Peyer's patch (tissue), 4 donors: ENCODE measurements around the gene GOT1. TPM values are rescaled to one million over a fixed set of nuclear protein-coding genes. Genes with fewer than 3 reads are reported as not detected.
A peak's percentile ranks its signal among the peaks of the same experiment; 100 is the strongest.

Experiments
- DNase-seq, 3 donors: peaks; one replicate each; pipeline ENCODE4 v3.0.0-alpha.2; 2017 to 2019
- H3K27ac ChIP-seq, 4 donors: fragments of 200-600 bp; sonication (generic); one replicate each; pipeline ENCODE4 v1.5.1; 2016 to 2019
- H3K27me3 ChIP-seq, 2 donors: fragments of 200-600 bp; sonication (generic); one replicate each; pipeline ENCODE4 v1.5.1; 2019
- H3K36me3 ChIP-seq, 3 donors: fragments of 200-600 bp; sonication (generic); one replicate each; pipeline ENCODE4 v1.5.1; 2016 to 2019
- H3K4me1 ChIP-seq, 4 donors: fragments of 200-600 bp; sonication (generic); one replicate each; pipeline ENCODE4 v1.5.1; 2016 to 2019
- H3K4me3 ChIP-seq, 4 donors: fragments of 200-600 bp; sonication (generic); 1 replicate in 3 of 4; 2 replicates in 1 of 4; pipeline ENCODE4 v1.5.1; 2016 to 2019; ENCODE audit warnings: mild to moderate bottlenecking in 1 of 4
- H3K9me3 ChIP-seq, 4 donors: fragments of 200-600 bp; sonication (generic); one replicate each; pipeline ENCODE4 v1.5.1; 2016 to 2019; ENCODE audit warnings: mild to moderate bottlenecking in 1 of 4
- POLR2A ChIP-seq, 2 donors: fragments of 450-650 bp; IDR thresholded peaks; one replicate each; pipeline ENCODE4 v1.5.1; 2017; ENCODE audit warnings: antibody characterized with exemption in 2 of 2, mild to moderate bottlenecking in 2 of 2, moderate library complexity in 2 of 2
- total RNA-seq, 4 donors: library from RNA; depleted of rRNA; stranded (reverse); fragments of >200 nt; gene quantifications; one replicate each; pipeline ENCODE4 v1.1.0, GENCODE V29; 2016
- TF ChIP-seq, protein P1 (sequence below), 6 experiments: fragments of 450-650 bp in 4 of 6; fragments of 200-600 bp in 2 of 6; sonication (generic) in 1 of 6; IDR thresholded peaks; one replicate each; pipeline ENCODE4 v1.5.1; 2017 to 2019; ENCODE audit warnings: antibody characterized with exemption in 6 of 6, mild to moderate bottlenecking in 3 of 6, moderate library complexity in 1 of 6

GOT1 gene
- total RNA-seq, 4 donors from 2014 or later = 78.4 to 141 (median 110) TPM

DNA sequence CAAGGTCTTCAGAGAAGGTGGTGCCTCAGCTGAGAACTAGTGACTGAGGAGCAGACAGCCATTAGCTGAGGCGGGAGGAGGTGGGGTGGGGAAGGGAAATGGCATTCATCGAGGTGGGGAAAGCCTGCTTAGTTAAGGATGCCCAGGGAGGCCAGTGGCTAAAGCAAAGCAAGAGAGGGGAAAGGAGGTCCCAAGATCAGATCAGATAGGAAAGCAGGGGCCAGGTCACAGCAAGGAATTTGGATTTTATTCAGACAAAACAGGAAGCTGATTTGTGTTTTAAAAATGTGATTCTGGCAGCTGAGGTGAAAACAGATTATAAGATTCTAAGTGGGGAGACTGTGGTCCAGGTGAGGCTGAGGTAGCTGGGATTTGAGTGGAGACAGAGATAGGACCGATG is 55.5 kb downstream of the GOT1 start:
- DNase-seq = no peak
- Histone ChIP-seq H3K4me1 (no peaks in the 10 kb centered on the region), H3K4me3 (no peak overlapping the region), H3K27ac (no peak overlapping the region), H3K36me3 (no peaks in the 10 kb centered on the region), H3K27me3 (no peaks in the 10 kb centered on the region), H3K9me3 (no peaks in the 10 kb centered on the region)
- TF ChIP-seq, protein P1, sequence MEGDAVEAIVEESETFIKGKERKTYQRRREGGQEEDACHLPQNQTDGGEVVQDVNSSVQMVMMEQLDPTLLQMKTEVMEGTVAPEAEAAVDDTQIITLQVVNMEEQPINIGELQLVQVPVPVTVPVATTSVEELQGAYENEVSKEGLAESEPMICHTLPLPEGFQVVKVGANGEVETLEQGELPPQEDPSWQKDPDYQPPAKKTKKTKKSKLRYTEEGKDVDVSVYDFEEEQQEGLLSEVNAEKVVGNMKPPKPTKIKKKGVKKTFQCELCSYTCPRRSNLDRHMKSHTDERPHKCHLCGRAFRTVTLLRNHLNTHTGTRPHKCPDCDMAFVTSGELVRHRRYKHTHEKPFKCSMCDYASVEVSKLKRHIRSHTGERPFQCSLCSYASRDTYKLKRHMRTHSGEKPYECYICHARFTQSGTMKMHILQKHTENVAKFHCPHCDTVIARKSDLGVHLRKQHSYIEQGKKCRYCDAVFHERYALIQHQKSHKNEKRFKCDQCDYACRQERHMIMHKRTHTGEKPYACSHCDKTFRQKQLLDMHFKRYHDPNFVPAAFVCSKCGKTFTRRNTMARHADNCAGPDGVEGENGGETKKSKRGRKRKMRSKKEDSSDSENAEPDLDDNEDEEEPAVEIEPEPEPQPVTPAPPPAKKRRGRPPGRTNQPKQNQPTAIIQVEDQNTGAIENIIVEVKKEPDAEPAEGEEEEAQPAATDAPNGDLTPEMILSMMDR (IDR thresholded peaks at IDR 0.05) = no peak
- no peak for TF ChIP-seq POLR2A (IDR thresholded peaks at IDR 0.05)

DNA sequence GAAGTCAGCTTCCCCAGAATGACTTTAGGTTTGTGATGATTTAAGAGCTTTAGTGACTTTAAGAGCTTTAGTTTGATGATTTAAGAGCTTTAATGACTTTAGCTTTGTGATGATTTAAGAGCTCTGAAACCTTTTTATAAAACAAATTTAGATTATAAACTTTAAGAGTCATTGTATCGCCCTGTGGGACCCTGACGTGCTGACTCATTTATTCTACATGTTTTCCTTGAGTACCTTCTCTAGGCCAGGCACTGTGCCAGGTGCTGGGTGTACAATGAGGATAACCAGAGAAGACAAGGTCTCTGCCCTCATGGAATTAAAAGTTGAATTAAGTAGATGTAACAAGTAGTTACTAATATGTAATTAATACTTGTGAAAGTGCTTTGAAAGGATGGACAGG is 55.9 kb downstream of the GOT1 start:
- Histone ChIP-seq H3K4me1 (no peaks in the 10 kb centered on the region), H3K27me3 (no peaks in the 10 kb centered on the region), H3K9me3 (no peaks in the 10 kb centered on the region), H3K27ac (no peak overlapping the region), H3K4me3 (no peak overlapping the region), H3K36me3 (no peaks in the 10 kb centered on the region)
- TF ChIP-seq POLR2A (IDR thresholded peaks at IDR 0.05) = no peak
- DNase-seq = no peak

DNA sequence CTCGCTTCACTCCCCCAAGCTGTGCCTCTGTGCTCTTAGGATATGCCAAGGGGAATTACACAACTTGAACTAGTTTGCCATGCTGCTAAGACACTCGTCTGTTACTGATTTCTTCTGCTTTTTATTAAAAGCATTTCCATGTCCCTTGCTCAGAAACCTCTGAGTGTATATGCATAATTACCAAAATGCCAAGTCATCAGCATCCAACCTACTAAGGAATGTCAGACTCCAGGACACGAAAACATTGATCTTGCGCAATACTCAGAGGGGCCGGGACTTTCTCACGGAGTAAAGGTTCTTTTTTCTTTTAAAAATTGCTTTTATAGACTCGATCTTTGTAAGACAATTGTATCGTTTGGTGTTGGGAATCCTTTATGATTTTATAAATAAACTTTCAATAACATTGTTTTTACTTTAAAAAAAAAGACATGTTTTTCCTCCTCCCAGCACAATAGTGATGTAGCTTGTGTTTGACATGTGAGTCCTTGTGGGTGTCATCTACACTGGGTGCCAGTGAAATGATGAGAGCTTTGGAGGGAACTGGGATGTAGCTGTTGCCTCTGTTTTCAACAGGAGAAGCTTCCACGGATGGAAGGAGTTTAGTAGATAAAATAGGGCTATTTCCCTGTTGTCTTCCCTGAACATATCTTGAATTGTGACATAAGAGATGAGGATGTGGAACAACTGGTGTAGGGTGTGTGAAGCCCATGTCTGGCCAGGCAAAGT is 57.7 kb downstream of the GOT1 start:
- Histone ChIP-seq H3K27ac (no peak overlapping the region), H3K9me3 (no peaks in the 10 kb centered on the region), H3K27me3 (no peaks in the 10 kb centered on the region), H3K36me3 (no peaks in the 10 kb centered on the region), H3K4me1 (no peaks in the 10 kb centered on the region), H3K4me3 (no peak overlapping the region)
- DNase-seq = no peak
- TF ChIP-seq, protein P1 (IDR thresholded peaks at IDR 0.05) = no peak
- no peak for TF ChIP-seq POLR2A (IDR thresholded peaks at IDR 0.05)

DNA sequence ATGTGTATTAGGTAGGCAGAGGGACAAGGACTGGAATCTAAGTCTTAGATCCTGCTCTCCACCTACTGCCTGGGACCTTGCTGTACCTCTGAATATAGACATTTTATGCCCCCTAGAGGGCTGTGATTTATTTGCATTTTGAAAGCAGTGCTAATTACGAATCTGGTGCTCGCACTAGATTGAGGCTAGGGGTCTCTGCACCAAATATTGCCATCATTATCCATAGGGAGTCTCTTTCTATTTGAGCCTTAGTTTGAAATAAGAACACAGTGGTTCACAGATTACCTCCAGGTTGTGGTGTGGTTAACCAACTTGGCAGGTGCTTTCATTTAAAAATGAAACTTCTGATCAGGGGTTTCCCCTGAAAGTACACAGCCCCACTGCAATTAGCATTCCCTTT is 59.4 kb downstream of the GOT1 start:
- no peak for DNase-seq
- TF ChIP-seq, protein P1 (IDR thresholded peaks at IDR 0.05) = peak in 4 of 6 experiments; percentile 17 to 43 (median 32)
- no peak for TF ChIP-seq POLR2A (IDR thresholded peaks at IDR 0.05)
- no peaks in the 10 kb centered on the region for H3K4me1 ChIP-seq
- no peaks in the 10 kb centered on the region for H3K27me3 ChIP-seq
- H3K9me3 ChIP-seq = no peaks in the 10 kb centered on the region
- no peak overlapping the region for H3K4me3 ChIP-seq
- no peak overlapping the region for H3K27ac ChIP-seq
- no peaks in the 10 kb centered on the region for H3K36me3 ChIP-seq

DNA sequence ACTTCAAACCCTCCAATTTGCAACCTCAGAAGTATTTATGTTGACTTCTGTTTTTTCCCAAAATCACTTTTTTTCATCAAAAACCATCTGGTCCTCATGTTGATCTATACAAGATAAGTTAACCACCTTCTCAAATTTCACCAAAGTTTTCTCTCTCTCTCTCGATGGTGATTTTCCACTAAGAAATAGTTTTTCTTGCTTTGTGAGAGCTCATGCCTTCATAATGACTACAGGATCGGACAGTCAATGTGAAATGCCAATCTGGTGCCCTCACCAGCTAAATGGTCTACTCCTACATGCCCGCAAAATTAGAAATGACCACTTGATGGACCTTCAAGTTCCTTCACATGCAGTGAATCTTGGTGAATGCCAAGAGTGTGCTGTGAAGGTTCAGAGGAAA is 60.9 kb downstream of the GOT1 start:
- no peak overlapping the region for H3K27ac ChIP-seq
- H3K27me3 ChIP-seq = no peaks in the 10 kb centered on the region
- H3K36me3 ChIP-seq = no peaks in the 10 kb centered on the region
- no peak overlapping the region for H3K4me3 ChIP-seq
- TF ChIP-seq POLR2A (IDR thresholded peaks at IDR 0.05) = no peak
- DNase-seq = no peak
- H3K9me3 ChIP-seq = no peaks in the 10 kb centered on the region
- no peaks in the 10 kb centered on the region for H3K4me1 ChIP-seq

DNA sequence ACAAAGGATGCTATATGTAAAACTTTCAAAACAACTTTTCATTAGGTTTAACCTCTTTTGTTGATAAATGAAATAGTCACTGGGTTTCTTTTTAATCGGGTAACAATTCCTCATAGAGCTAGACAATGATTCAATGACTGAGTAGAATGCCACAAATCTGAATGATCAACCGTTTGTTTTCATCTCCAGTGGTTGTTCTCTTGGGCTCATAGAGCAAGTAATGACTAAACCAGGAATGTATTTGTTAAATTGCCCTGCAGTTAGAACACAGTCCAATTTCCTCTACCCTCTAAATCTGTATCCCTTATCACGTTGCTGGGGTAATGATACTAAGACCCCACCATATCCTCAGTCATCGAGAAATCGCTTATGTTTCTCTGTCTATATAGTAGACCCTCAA is 61.3 kb downstream of the GOT1 start:
- Histone ChIP-seq H3K4me1 (no peaks in the 10 kb centered on the region), H3K36me3 (no peaks in the 10 kb centered on the region), H3K27ac (no peak overlapping the region), H3K4me3 (no peak overlapping the region), H3K9me3 (no peaks in the 10 kb centered on the region), H3K27me3 (no peaks in the 10 kb centered on the region)
- no peak for TF ChIP-seq POLR2A (IDR thresholded peaks at IDR 0.05)
- TF ChIP-seq, protein P1 (IDR thresholded peaks at IDR 0.05) = no peak
- no peak for DNase-seq

DNA sequence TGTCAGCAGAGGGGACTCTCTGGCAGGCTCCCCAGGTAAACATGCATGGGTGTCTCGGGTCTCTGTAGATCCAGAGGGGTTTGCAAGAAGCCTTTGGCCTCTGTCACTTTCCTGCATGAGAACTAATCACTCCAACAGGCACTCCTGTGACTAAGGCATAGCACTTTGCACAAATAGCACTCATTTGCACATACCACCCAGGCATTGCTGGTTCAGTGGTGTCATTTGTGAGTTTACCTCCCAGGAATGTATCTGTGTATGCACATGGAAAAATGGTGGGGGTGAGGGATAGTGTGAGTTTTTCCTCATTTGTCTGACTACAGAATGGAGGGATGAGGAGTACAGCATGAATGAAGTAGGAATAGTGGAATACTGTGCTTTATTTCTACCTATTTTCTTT is 61.8 kb downstream of the GOT1 start:
- TF ChIP-seq, protein P1 (IDR thresholded peaks at IDR 0.05) = no peak
- TF ChIP-seq POLR2A (IDR thresholded peaks at IDR 0.05) = no peak
- DNase-seq = no peak
- no peaks in the 10 kb centered on the region for H3K36me3 ChIP-seq
- no peak overlapping the region for H3K27ac ChIP-seq
- no peaks in the 10 kb centered on the region for H3K9me3 ChIP-seq
- H3K4me3 ChIP-seq = no peak overlapping the region
- H3K4me1 ChIP-seq = no peaks in the 10 kb centered on the region
- no peaks in the 10 kb centered on the region for H3K27me3 ChIP-seq
